Stimulated activated CD8-positive, alpha-beta memory T cell treated with anti-CD3 and anti-CD28 coated beads, Interleukin-15, amount 100 ng/mL, for 24 hours (primary cell): ENCODE measurements around the gene WDFY2.

ENCODE experiments used
- DNase-seq: peaks from one replicate; pipeline ENCODE4 v3.0.0-alpha.2; 2020; ENCODE audit warnings: low read depth

The WDFY2 gene

DNA sequence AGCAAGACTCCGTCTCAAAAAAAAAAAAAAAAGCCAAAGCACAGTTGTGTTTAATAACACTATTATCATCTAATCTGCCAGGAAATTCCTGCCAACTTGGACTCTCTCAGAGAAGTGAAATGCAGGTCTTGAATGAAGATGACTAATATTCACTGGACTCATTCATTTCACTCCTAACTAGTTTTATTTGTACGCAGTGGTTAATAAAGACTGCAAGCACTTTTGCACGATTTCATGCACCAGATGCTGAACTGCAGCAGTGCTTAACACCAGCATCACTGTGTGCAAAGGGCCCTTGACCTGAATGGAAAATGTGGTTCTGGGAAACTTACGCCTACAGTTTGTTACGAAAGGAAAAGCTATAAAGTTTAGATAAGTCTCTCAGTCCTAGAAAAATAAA is 156.4 kb downstream of the WDFY2 start:
- no peak for DNase-seq

DNA sequence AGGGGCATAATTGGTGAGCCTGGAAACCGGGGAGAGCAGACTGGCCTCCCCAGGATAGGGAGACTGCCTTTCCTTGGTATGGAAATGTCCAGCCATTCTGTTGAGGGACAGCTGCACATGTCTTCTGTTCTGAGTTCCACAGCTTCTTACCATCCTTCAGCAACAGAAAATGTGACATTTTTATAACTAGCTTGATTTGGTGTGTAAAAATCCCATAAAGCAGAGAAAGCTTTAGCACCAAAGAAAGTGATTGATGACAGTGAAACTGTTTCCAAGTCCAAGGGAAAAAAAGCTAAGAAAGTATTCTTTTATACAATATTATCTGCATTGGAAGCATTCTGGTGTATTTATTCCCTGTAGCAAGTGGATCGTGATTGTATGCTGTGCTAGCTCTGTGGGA is 157.8 kb downstream of the WDFY2 start:
- no peak for DNase-seq

DNA sequence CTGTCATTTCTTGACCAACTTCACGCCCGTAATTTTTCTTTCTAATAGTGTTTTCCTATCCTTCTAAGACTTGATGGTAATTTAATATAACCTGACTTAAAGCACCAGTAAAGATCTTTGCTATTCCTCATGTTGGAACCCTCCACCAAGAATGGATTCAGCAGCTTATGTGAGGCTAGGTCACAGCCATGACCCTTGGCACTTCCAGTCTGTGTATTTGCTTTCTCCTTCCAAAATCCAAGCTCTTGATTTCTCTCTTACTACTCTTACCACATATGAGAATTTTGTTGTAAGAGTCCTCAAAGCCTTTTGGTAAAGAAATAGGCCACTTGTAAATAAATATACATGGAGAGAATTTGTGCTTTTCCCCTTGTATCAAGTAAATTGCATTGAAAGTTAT is 158.3 kb downstream of the WDFY2 start:
- DNase-seq = no peak

DNA sequence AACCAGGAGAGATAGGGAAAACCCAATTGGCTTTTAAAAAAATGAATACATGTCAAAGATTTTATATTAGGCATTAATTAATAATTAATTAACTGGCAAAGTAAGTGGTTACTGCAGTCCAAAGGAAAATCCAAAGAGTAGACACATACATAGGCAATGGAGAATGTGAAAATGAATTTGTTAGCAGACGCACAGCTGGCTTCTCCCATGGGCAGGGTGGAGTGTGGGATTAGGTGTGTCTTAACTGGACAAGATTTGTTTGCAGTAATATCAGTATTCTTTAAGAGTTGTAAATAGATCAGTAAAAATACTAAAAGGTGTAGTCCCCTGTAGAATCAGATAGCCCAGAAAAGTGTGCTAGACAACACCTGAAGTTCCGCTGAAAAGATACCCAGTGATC is 161.0 kb downstream of the WDFY2 start:
- no peak for DNase-seq

DNA sequence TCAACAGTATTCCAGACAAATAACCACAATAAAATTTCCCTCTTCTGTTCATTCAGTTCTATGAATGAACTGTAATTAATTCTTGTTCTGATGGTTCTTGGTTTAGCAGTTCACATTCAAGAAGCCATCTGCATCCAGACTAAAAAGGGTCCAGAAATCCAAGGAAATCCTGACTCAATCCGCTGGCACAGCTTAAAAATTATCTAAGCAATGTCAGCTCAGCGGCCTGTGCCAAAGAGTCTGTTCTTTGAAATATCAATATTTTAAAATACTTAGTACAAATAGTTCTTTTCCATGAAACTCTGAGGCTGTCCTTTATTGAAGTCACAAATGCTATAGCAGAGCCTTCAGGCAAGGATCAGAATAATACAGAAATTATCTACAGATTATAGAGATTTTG is 162.5 kb downstream of the WDFY2 start:
- DNase-seq = no peak

DNA sequence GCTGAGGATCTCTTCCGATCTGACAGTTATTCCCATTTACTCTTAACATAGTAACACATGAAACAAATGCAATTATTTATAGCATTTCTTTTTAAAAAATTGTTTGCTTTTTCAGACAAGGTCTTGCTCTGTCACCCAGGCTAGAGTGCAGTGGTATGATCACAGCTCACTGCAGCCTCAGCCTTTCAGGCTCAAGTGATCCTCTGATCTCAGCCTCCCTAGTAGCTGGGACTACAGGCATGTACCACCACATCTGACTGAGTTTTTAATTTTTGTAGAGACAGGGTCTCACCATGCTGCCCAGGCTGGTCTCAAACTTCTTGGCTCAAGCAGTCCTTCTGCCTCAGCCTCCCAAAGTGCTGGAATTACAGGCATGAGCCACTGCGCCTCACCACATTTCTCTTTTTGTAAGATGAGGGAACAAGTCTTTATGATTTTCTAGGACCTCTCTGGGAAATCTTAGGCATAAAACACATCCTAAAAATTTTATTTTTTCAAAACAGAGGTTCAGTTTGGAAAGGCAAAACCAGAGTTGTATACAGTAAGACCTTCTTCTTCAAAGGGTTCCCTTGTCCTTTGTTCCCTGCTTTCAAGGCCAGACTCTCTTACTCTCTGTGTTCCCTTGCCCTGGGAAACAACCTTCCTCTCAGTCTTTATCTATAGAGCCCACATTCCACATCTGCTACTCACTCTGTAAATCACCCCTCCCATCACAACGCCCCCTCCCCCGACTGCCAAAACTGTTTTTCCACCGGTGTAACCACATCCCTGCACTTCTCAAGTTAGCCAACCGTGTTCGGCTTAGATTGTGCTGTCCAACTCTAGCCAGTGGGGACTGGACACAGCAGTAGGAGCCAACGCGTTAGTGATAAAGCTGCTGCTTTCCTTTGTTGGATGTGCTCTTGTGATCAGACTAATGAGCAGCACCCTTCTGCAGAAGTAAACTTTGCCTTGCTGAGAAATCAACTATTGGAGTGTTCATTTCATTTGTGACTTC is 163.5 kb downstream of the WDFY2 start:
- DNase-seq = no peak

DNA sequence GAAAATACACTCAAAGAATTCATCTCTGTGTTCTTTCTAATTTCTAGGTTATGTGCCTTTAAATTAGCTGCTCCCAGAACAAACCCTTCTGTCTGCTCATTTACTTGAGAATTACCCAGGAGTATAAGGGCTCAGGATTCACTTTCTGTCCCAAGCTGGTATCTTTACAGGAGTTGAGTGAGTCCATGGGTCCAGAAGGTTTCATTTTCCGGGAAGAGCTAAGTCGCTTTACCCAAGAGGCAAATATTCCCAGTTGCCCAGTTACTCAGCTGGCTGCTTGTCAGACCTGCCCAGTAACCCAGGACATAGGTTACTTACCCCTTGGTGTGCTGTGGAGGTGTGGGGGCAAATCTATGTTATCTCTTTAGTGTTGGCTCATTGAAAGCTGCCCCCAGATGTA is 172.4 kb downstream of the WDFY2 start:
- no peak for DNase-seq

DNA sequence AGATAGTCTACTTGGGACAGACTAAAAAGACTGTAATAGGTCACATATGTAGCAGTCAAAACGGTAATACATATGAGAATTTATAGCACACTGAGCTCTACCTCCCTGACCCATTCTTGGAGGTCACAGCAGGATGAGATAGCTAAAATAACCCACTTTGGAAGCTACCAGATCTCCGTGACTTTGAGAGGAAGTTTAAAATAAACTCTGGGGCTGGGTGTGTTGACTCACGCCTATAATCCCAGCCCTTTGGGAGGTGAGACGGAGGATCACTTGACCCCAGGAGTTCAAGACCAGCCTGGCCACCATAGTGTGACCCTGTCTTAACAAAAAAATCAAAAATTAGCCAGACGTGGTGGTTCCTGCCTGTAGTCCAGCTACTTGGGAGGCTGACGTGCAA is 174.4 kb downstream of the WDFY2 start:
- no peak for DNase-seq

DNA sequence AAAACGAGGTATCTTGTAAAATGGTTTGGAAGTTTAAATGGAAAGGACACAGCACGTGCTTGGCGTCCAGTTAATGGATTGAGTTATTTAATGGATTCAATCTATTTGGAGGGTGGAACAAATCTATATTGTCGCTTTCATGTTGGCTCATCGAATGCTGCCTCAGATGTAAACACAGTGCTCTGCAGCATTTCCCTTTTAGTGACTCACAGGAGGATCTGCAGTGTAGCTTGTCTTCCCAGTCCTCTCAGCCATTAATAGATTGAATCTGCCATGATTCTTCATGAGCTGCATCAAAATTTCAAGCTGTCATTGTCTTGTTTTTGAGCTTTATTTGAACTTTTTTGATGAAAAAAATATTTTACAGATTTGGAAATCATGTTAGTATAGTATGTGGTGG is 175.0 kb downstream of the WDFY2 start:
- no peak for DNase-seq

DNA sequence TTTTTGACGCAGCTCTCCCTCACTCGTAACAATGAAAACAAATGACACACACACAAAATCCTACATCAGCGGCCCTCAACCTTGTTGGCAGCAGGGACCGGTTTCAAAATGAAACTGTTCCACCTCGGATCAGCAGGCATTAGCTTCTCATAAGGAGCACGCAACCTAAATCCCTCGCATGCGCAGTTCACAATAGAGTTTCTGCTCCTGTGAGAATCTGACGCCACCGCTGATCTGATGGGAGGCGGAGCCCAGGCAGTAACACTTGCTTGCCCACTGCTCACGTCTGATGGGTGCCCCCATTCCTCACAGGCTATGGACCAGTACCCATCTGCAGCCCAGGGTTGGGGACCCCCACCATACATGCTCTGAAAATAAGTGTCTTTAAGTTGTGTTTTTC is 176.3 kb downstream of the WDFY2 start:
- no peak for DNase-seq

DNA sequence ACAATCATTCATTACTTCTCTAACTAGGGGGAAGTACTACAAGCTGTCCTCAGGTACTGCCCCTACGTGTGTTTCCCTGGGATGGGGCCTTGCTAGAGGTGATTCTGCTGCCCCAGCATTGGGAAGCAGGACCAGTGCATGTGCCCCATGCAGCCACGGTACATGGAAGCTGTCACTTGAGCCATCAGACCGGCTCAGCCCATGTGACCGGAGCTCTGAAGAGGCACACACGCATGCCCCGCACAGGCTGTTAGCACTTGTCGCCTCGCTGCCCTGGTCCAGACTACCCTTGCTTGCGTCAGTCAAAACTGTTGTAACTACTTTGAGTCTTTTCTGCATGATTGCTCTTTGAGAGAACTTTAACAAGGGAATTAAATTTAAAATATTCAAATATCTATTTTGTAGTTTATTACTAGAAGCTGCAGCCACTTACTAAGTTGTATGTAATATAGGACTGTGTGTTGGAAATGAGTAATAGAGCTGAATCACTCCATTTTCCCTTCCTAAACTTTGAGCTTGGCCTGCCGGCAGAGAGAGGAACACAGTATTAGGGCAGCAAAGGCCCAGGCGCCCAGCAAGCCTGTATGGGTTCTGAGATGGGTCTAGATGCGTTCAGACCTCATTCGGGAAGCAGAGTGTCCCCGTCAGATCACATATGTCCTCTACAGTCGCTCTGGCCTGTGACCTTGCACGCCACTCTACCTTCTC is 177.5 kb downstream of the WDFY2 start:
- DNase-seq = no peak

DNA sequence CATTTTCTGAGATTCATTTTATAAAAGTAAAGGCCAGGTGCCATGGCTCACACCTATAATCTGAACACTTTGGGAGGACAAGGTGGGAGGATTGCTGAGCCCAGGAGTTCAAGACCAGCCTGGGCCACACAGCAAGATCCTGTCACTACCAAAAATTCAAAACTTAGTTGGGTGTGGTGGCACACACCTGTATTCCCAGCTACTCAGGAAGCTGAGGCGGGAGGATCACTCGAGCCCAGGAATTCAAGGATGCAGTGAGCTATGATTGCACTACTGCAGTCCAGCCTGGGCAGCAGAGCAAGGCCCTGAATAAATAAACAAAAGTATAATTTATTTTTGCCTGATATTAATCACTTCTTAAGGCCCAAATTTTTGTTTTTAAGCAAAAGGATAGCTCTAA is 179.2 kb downstream of the WDFY2 start:
- DNase-seq = no peak

DNA sequence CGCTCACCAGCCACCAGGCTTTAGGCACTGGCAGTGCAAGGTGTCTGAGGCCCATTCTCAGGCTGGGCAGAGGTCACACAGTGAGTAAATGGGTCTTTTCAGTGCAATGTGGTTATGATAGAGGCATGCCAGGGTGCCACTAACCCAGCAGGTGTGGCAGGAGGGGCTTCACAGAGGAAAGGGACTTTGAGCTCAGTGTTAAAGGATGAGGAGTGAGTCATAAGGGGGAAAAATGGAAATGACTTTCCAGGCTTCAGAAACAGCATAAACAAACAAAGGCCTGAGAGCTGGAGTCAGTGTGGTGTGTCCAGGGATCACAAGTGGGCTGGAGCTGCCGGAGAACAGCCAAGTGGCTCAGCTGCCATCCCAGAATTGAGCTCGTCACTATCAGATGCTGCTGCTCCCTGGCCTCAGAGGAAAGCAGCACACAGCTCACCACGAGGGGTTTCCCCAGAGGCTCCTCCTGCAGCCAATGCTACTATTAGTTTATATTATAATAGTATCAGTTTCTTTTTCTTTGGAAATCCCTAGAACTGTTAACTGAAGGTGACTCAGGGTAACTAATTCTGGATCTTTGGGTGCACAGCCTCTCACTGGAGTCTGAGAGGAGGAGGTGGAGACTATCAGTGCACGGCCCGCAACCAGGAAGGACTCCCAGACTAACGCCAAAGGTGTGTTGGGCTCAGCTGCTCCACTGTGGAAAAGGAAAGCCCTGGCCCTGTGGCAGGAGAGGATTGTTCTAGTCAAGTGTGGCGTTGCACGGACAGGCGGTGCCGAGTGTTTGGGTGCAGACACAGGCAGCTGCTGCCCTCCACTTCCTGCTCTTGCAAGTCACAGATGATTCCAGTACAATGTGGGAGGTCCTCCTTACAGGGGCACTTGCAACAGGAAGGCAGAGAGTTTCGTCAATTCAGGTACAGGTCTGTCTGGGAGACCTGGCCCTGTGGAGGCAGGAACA is 180.2 kb downstream of the WDFY2 start:
- no peak for DNase-seq

DNA sequence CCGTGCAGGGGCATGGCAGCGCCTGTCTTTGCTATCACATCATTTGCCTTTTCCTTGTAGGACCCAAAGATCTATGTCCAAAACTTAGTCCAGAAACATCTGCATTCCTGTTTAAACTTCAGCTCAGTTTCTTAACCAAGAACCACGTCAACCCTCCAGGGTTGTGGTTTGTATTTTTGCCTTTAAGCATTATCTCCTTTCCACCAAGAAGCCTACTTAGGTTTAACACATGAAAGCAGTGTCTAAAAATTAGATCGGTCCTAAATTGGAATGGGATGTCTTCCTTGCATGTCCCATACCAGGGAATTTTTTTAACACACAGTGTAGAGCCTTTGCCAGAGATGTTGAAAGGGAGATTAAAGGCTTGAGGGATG is 180.9 kb downstream of the WDFY2 start:
- DNase-seq = no peak

DNA sequence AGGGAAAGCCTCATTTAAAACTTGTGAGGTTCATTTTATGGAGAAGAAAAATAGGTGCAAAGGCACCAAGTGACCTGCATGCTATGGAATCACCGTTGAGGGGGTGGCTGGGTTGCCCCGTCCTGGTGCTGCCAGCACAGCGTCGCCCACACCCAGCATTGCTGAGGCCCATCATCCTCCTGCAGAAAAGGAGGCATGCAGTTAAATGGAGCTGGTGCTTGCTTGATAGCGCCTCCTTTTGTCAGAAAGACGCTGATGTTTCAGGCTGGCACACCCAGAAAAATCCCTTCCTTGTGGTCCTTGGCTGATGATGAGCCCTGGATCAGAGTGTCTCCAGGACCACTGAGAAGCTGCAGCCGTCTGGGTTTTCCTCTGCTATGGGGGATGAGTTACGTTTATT is 182.8 kb downstream of the WDFY2 start:
- no peak for DNase-seq

DNA sequence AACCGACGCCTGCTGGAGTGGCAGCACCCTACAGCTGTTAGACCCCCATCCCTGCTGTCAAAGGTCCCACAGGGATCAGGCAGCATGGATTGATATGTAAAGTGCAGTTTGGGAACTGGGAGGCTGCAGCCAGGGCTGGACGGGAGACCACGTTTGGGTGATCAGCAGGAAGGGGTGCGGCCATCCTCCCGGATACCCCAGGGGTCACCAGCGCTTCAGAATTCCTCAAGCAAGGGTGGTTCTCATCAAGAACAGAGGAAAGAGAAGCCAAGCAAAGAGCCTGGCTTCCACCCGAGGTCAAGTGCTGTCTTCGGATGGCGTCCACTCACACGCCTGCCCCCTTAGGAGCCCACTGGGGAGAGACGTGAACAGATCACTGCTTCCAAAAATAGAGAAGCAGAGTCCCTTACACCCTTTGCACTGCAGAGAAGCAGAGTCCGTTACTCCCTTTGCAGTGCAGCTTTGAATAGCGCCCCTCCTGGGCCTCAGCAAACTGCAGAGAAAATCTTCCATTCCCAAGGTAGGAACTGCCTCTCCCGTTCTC is 184.2 kb downstream of the WDFY2 start:
- DNase-seq = no peak

DNA sequence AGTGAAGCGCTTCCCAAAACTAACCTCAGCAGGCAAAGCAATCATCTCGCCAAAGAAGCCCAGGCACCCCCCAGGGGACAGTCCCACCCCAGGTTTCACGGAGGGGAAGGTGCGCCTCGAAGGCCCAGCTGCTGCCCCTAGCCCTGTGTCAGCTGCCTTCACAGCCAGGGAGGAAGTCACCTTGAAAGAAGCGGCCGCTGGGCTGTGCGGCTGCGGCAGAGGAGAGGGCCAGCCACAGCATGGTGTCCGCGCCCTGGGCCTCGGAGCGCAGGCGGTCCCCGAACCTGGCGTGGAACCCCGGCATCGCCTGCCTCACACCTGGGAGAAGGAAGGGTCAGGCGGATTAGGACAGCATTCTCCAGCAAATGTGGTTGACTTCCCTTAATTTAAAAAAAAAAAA is 184.7 kb downstream of the WDFY2 start:
- DNase-seq = no peak

DNA sequence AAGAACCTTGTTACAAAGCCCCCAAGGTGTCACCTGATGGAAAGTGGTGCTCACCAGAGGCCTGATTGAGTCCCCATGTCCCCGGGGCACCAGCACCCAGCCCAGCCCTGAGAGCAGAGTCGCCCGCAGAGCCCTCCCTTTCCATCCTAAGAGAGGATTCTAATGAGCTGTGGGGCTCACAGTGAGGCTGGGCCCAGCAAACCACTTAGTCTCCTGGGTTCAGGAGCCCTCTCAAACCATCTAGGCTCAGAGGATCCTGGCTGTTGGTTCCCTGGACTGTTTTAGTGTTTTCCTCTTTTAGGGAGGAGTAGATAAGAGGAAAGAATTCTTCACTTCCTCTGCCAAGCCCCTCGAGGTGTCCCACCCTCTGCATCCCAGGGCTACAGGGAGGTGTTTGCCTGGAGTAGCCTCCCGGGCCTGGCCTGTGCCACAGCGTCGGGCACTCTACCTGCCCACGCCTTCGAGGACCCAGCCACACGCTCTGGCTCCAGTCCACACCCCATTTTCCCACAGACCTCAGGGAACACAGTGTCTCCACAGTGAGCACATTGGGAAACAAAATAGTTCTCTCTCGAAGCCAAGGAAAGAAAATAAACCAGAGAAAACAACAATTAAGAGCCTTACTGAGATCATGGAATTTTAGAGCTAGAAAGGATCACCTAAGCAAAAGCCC is 185.3 kb downstream of the WDFY2 start:
- DNase-seq = no peak

DNA sequence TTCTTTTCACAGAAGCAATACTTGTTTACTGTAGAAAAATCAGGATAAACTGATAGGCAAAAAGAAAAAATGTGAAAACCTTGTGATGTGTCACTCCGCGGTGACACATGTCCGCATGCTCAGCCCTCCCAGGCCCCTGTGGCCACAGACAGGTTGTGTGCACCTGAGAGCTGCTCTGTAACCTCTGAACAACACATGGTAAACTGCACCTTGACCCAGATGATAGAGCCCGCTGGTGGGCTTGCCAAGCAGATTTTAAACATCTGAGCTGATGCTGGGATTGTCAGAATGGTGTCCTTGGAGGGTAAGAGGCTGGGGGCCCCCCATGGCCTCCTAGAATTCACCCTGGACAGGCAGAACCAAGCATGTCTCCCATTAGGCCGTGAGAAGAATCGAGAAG is 185.9 kb downstream of the WDFY2 start:
- DNase-seq = no peak

DNA sequence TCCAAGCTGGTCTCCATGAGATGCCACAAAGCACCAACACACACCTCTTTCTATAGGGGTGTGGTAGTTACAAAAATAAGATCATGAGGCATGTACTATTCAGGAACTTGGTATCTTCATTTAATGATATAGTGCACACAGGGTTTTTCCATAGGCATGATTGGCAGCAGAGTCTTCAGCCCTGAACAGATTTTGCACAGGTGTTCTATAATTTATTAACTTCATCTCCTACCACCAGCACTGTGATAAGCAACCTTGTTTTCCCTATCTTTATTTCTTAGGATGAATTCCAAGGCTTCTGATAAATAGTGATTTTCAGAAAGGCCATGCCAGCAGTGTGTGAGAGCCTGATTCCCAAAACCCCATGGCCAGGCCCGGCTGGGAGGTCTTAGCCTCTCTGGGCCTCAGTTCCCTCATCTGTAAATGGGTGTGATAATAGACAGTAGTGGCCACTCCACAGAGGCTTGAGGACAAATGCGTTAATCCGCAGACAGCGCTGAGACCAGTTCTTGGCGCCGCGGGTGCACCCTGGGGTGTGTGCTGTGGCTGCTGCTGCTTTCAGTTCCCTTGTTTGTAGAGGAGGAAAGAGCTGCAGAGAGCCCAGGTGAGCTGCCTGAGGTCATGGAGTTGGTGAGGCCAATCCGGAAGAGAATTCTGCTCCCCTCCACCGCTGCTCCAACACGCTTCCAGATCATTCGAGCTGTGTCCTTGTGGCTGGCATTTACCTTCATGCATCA is 186.6 kb downstream of the WDFY2 start:
- no peak for DNase-seq
